Glutamatergic neuron (in vitro differentiated cells): Measurements from ENCODE around the gene NAV3. TPM values are rescaled to one million over a fixed set of nuclear protein-coding genes. Genes with fewer than 3 reads are reported as not detected.

Experiments used
- DNase-seq: peaks from one replicate; pipeline ENCODE4 v3.0.0; 2022
- H3K27ac Mint-ChIP-seq: one replicate; pipeline ENCODE4 v1.8.0; 2020; ENCODE audit warnings: mild to moderate bottlenecking, mixed read lengths, inconsistent platforms; ENCODE audit not compliant: unreplicated experiment
- H3K27me3 Mint-ChIP-seq: one replicate; pipeline ENCODE4 v1.8.0; 2020; ENCODE audit warnings: mild to moderate bottlenecking, moderate library complexity, mixed read lengths, inconsistent platforms; ENCODE audit not compliant: unreplicated experiment
- H3K36me3 Mint-ChIP-seq: one replicate; pipeline ENCODE4 v1.8.0; 2020; ENCODE audit warnings: mild to moderate bottlenecking, mixed read lengths, inconsistent platforms; ENCODE audit not compliant: unreplicated experiment
- H3K4me1 Mint-ChIP-seq: one replicate; pipeline ENCODE4 v1.8.0; 2020; ENCODE audit warnings: mild to moderate bottlenecking, low read depth, mixed read lengths, inconsistent platforms; ENCODE audit not compliant: unreplicated experiment
- H3K4me3 Mint-ChIP-seq: one replicate; pipeline ENCODE4 v1.8.0; 2020; ENCODE audit warnings: mild to moderate bottlenecking, mixed read lengths, inconsistent platforms; ENCODE audit not compliant: unreplicated experiment
- H3K9me3 Mint-ChIP-seq: one replicate; pipeline ENCODE4 v1.8.0; 2020; ENCODE audit warnings: mild to moderate bottlenecking, moderate library complexity, mixed read lengths, inconsistent platforms; ENCODE audit not compliant: unreplicated experiment
- CTCF ChIP-seq: fragments of 200-600 bp; sonication (generic); IDR thresholded peaks from one replicate; pipeline ENCODE4 v1.5.0; 2021; ENCODE audit not compliant: partially characterized antibody, unreplicated experiment
- total RNA-seq: library from RNA; stranded (reverse); fragmentation: NEBNext Ultra II Directional; extraction: Animal tissue kit (Norgen Biotek cat#: 25700); gene quantifications from one replicate; pipeline ENCODE4 v1.2.1, GENCODE V29; 2021; ENCODE audit not compliant: unreplicated experiment

Gene NAV3
- total RNA-seq, 1 donor from 2014 or later: 13.6 TPM

DNA sequence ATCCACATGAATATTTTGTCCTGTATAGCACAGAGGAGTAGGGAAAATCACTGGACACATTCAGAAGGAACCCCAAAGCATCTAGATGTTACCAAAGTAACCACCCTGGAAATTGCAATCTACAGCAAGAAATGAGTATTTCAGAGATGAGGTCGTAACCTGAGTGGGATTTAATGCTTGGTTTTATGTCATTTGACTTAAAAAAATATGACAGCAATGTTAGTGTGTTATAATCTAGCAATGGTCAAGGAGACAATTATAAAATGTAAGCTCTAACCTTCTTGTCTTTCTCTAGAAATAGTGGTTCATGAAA is 256.6 kb downstream of the NAV3 start:
- Mint-ChIP-seq H3K4me1 (no peaks in the 10 kb centered on the region), H3K27ac (no peak overlapping the region), H3K36me3 (no peaks in the 10 kb centered on the region), H3K4me3 (no peak overlapping the region), H3K9me3 (no peaks in the 10 kb centered on the region), H3K27me3 (no peaks in the 10 kb centered on the region)
- no peak for DNase-seq
- no peak for TF ChIP-seq CTCF

DNA sequence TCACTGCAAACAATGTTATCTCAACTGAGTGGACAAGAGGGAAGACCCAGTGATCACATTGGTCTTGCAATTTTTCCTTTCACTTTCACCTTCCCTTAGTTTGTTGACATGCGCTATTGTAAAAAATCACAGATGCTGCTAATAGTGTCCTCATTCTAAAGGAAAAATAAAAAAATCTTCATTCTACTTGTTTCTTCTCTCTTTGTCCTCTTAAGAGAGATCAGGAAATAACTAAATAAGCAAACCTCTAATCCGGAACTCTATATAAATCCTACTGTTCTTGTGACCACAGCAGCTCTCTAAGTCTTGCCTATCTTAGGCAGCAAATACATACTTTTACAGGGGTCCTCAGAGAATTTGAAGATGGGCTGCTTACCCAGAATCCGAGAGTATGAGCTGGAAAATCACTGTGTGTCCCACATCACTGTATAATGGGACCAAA is 257.7 kb downstream of the NAV3 start:
- no peak for DNase-seq
- Mint-ChIP-seq H3K4me3 (no peak overlapping the region), H3K27ac (no peak overlapping the region), H3K27me3 (no peaks in the 10 kb centered on the region), H3K36me3 (no peaks in the 10 kb centered on the region), H3K4me1 (no peaks in the 10 kb centered on the region), H3K9me3 (no peaks in the 10 kb centered on the region)
- TF ChIP-seq CTCF: no peak

DNA sequence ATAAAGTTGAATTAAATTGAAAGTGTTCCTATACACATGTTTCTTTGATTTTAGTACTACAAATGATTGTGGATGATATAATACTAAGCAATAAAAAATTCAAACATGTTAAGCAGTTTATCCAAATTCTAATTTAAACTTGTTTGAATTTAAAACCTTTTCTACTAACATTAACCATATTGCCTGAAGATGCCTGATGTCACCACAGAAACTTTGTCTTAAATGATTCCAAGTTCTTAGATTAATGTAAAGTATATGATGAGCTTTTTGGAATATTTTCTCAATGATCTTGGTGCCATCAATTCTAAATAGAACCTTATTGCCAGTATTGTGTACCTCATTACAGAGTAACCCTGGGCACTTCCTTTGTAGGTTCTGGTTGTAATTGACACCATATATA is 259.6 kb downstream of the NAV3 start:
- no peak overlapping the region for H3K27ac Mint-ChIP-seq
- no peak for DNase-seq
- H3K36me3 Mint-ChIP-seq: no peaks in the 10 kb centered on the region
- no peaks in the 10 kb centered on the region for H3K27me3 Mint-ChIP-seq
- no peaks in the 10 kb centered on the region for H3K9me3 Mint-ChIP-seq
- no peaks in the 10 kb centered on the region for H3K4me1 Mint-ChIP-seq
- H3K4me3 Mint-ChIP-seq: no peak overlapping the region
- TF ChIP-seq CTCF: no peak

DNA sequence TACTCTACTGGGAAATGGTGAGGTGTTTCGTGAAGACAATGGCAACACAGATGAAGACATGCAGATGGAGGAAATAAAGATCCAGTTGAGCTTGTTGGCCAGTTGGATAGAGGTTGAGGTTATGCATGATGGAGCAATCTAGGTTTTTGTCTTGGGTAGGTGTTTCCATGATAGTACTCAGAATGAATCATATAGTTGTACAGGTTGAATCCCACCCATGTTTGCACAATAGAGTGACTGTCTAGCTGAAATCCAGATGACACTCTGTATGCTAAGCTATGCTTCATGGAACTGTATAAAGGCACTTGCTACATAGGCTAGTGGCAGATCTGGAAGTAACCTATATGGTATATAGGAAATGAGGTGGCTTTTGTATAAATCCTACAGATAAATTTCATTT is 264.9 kb downstream of the NAV3 start:
- Mint-ChIP-seq H3K27ac (no peak overlapping the region), H3K4me1 (peaks cover 3% of the 10 kb centered on the region), H3K27me3 (peaks cover 2% of the 10 kb centered on the region), H3K36me3 (peaks cover 5% of the 10 kb centered on the region), H3K4me3 (no peak overlapping the region), H3K9me3 (peaks cover 2% of the 10 kb centered on the region)
- TF ChIP-seq CTCF: no peak
- DNase-seq: no peak

DNA sequence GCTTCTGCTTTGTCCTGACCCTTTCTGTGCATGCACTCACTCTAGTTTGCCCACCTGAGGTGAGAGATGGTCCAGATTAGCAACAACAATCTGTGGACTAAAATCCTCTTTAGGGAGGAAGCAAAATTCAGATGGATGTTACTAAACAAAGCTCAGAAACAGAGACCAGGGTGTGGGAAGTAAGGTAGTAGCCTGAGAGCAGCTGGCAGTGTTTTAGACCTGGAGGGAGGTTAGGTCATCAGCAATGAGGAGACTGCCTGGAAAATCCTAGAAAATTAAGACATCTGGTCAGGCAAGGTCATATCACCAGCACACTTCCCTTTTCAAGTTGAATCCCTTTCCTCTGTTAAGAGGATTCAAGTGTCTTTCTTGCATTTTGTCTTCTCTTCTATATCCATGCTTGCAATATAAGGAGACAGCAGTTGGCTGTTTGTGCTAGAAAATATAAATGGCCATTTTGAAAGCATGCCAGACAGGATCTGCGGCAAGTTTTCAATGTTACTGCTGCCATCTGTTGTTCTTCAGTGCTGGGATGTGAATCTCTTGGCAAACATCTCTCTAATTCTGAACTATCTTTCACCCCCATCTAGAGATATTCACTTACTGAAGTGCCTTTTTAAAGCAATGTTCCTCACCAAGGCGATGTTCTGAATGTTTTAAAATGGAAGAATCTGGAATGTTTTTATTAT is 266.4 kb downstream of the NAV3 start:
- no peak for DNase-seq
- peaks cover 2% of the 10 kb centered on the region for H3K27me3 Mint-ChIP-seq
- H3K9me3 Mint-ChIP-seq: peaks cover 2% of the 10 kb centered on the region
- H3K4me3 Mint-ChIP-seq: no peak overlapping the region
- H3K36me3 Mint-ChIP-seq: peaks cover 5% of the 10 kb centered on the region
- no peak for TF ChIP-seq CTCF
- peak overlapping the region; percentile 14 for H3K27ac Mint-ChIP-seq
- H3K4me1 Mint-ChIP-seq: peaks cover 3% of the 10 kb centered on the region
